Stimulated activated CD8-positive, alpha-beta memory T cell treated with anti-CD3 and anti-CD28 coated beads, Interleukin-15, amount 100 ng/mL, for 4 hours (primary cell): ENCODE data around the gene ZSCAN12.
"Not testable (repeated sequence)": the region's sequence is repeated elsewhere in the genome, so short reads cannot be mapped to it uniquely, and the experiment has no call there.

Experiments used
- DNase-seq, 2 donors: peaks; one replicate each; pipeline ENCODE4 v3.0.0-alpha.2; 2020; ENCODE audit warnings: low read depth in 2 of 2

ZSCAN12 gene

GRCh38 chr6:28393912-28394662, 5.5 kb downstream of the ZSCAN12 start:
- DNase-seq = no peak

GRCh38 chr6:28390688-28391087, 8.9 kb downstream of the ZSCAN12 start:
- DNase-seq = no peak

GRCh38 chr6:28384143-28384533, 15.4 kb downstream of the ZSCAN12 start:
- no peak for DNase-seq

- peak; percentile 8 to 10 for DNase-seq
These were observed 16.1 kb downstream of the ZSCAN12 start for GRCh38 chr6:28383235-28384142.

GRCh38 chr6:28380381-28380780, 19.2 kb downstream of the ZSCAN12 start:
- DNase-seq = no peak

- DNase-seq = no peak
These were observed 20.9 kb downstream of the ZSCAN12 start for GRCh38 chr6:28378644-28379043.

GRCh38 chr6:28377879-28378278, 21.7 kb downstream of the ZSCAN12 start:
- no peak for DNase-seq

GRCh38 chr6:28373925-28374324, 25.6 kb downstream of the ZSCAN12 start:
- DNase-seq = no peak

- DNase-seq = no peak
These were observed 27.7 kb downstream of the ZSCAN12 start for GRCh38 chr6:28371706-28372451.

- DNase-seq = no peak
These were observed 28.3 kb downstream of the ZSCAN12 start for GRCh38 chr6:28371280-28371679.

GRCh38 chr6:28370440-28370839, 29.1 kb downstream of the ZSCAN12 start:
- no peak for DNase-seq

GRCh38 chr6:28369463-28369862, 30.1 kb downstream of the ZSCAN12 start:
- DNase-seq = no peak

- DNase-seq = no peak
These were observed 31.0 kb downstream of the ZSCAN12 start for GRCh38 chr6:28368522-28368921.

- not testable (repeated sequence) for DNase-seq
These were observed 34.0 kb downstream of the ZSCAN12 start for GRCh38 chr6:28365590-28365989.

GRCh38 chr6:28360961-28361360, 38.6 kb downstream of the ZSCAN12 start:
- DNase-seq = no peak

GRCh38 chr6:28359562-28359961, 40.0 kb downstream of the ZSCAN12 start:
- DNase-seq = not testable (repeated sequence)

- no peak for DNase-seq
These were observed 42.5 kb downstream of the ZSCAN12 start for GRCh38 chr6:28357036-28357435.

- no peak for DNase-seq
These were observed 42.9 kb downstream of the ZSCAN12 start for GRCh38 chr6:28356666-28357020.

- peak in 1 of 2 donors; percentile 17 for DNase-seq
These were observed 43.5 kb downstream of the ZSCAN12 start for GRCh38 chr6:28355743-28356665.

GRCh38 chr6:28354688-28355554, 44.6 kb downstream of the ZSCAN12 start:
- DNase-seq = no peak
